GM12878 (cell line): ENCODE data around the gene FUT6. TPM values are rescaled to one million over a fixed set of nuclear protein-coding genes. Genes with fewer than 3 reads are reported as not detected.

ENCODE experiments used
- ATAC-seq: fragments of 200-7000 bp; cut with Tn5 transposase; 3 replicates; pipeline ENCODE4 v1.9.1; 2020; ENCODE audit warnings: mild to moderate bottlenecking, moderate library complexity
- BruUV-seq: library from RNA; stranded (reverse); fragments of 400-500 nt; replicated peaks from 2 replicates; lab custom pipeline; 2021; lab: Mats Ljungman, UMichigan
- CTCF ChIA-PET: fragments of 300-600 bp; sonication (Branson Sonifier 250); formaldehyde crosslinking; extraction: SDS; loops from one replicate; lab custom pipeline; 2021; ENCODE audit warnings: inconsistent platforms; lab: Yijun Ruan, JAX
- POLR2A ChIA-PET: fragments of 350-600 bp; formaldehyde crosslinking; extraction: SDS; loops from one replicate; lab custom pipeline; 2021; ENCODE audit warnings: inconsistent platforms; lab: Charles Lee
- RAD21 ChIA-PET: fragments of 300-600 bp; sonication (Branson Sonifier 250); formaldehyde crosslinking; loops from one replicate; lab custom pipeline; 2023; ENCODE audit warnings: antibody characterized with exemption; ENCODE audit not compliant: unreplicated experiment; lab: Charles Lee
- SMC1A ChIA-PET: fragments of 300-600 bp; sonication (Branson Sonifier 250); formaldehyde crosslinking; loops from one replicate; lab custom pipeline; 2023; ENCODE audit not compliant: unreplicated experiment, uncharacterized antibody; lab: Charles Lee
- DNase-seq: peaks from one replicate; pipeline ENCODE4 v3.0.0-alpha.2; 2011; ENCODE audit warnings: low read depth, low spot score
- FAIRE-seq: peaks from 3 replicates; lab custom pipeline; 2011; peaks lifted over from hg19 to GRCh38; lab: Jason Lieb, UNC
- H2AFZ ChIP-seq: 2 replicates; pipeline ENCODE4 v1.6.0; 2011; ENCODE audit warnings: low read depth, low read length, control low read depth; ENCODE audit not compliant: control insufficient read depth
- H3K27ac ChIP-seq: 2 replicates; pipeline ENCODE4 v1.5.1; 2011; ENCODE audit warnings: control low read depth; ENCODE audit not compliant: control insufficient read depth, insufficient read depth
- H3K27me3 ChIP-seq, 2 experiments: replicated peaks in 1 of 2; 2 replicates each; pipeline versions ENCODE4 v1.6.0 to v1.6.1; 2011; ENCODE audit warnings: low read length in 1 of 2; ENCODE audit not compliant: control insufficient read depth in 2 of 2, insufficient read depth in 2 of 2
- H3K36me3 ChIP-seq, 2 experiments: 2 replicates each; pipeline ENCODE4 v1.5.1; 2011; ENCODE audit warnings: low read length in 1 of 2; ENCODE audit not compliant: control insufficient read depth in 2 of 2, insufficient read depth in 2 of 2
- H3K4me1 ChIP-seq: 2 replicates; pipeline ENCODE4 v1.6.1; 2011; ENCODE audit warnings: mild to moderate bottlenecking, low read length, moderate library complexity, mixed read lengths; ENCODE audit not compliant: control insufficient read depth, insufficient read depth
- H3K4me2 ChIP-seq: 2 replicates; pipeline ENCODE4 v1.6.0; 2011; ENCODE audit warnings: control low read depth; ENCODE audit not compliant: control insufficient read depth, insufficient read depth
- H3K4me3 ChIP-seq: fragments of 200-600 bp; sonication (generic); 2 replicates; pipeline ENCODE4 v1.5.1; 2016
- H3K79me2 ChIP-seq: 2 replicates; pipeline ENCODE4 v1.6.0; 2011; ENCODE audit warnings: low read length; ENCODE audit not compliant: control insufficient read depth, insufficient read depth
- H3K9ac ChIP-seq: 2 replicates; pipeline ENCODE4 v1.8.0; 2011; ENCODE audit warnings: low read length, control low read depth, mixed read lengths; ENCODE audit not compliant: control insufficient read depth, insufficient read depth
- H3K9me3 ChIP-seq: replicated peaks from 3 replicates; pipeline ENCODE4 v1.5.1; 2011; ENCODE audit warnings: mild to moderate bottlenecking, low read length; ENCODE audit not compliant: control insufficient read depth, insufficient read depth
- H4K20me1 ChIP-seq: 2 replicates; pipeline ENCODE4 v1.6.0; 2011; ENCODE audit not compliant: control insufficient read depth, insufficient read depth
- ATF7 ChIP-seq: fragments of 450-650 bp; IDR thresholded peaks from 2 replicates; pipeline ENCODE4 v1.6.1; 2016; ENCODE audit warnings: low read depth, mild to moderate bottlenecking
- CHD2 ChIP-seq: IDR thresholded peaks from 2 replicates; pipeline ENCODE4 v1.6.1; 2011; ENCODE audit warnings: low read depth, low read length, improper control_type of control experiment, borderline replicate concordance
- E4F1 ChIP-seq: fragments of 450-650 bp; IDR thresholded peaks from 2 replicates; pipeline ENCODE4 v1.6.1; 2018; ENCODE audit warnings: borderline replicate concordance, mild to moderate bottlenecking; ENCODE audit not compliant: partially characterized antibody
- EGR1 ChIP-seq, 2 experiments: IDR thresholded peaks; 1 replicate in 1 of 2; 2 replicates in 1 of 2; pipeline ENCODE4 v1.6.1; 2011 to 2012; ENCODE audit warnings: low read depth in 2 of 2, low read length in 2 of 2, borderline replicate concordance in 1 of 2, mild to moderate bottlenecking in 1 of 2, moderate library complexity in 1 of 2
- GATAD2B ChIP-seq: fragments of 450-650 bp; conservative IDR thresholded peaks from 2 replicates; pipeline ENCODE4 v1.6.1; 2017; ENCODE audit warnings: low read depth, mild to moderate bottlenecking, moderate library complexity
- HDAC6 ChIP-seq: fragments of 200-600 bp; sonication (generic); IDR thresholded peaks from one replicate; pipeline ENCODE4 v1.8.0; 2017; ENCODE audit warnings: antibody characterized with exemption; ENCODE audit not compliant: unreplicated experiment
- KAT2A ChIP-seq: conservative IDR thresholded peaks from 2 replicates; pipeline ENCODE4 v1.6.1; 2011; ENCODE audit warnings: low read depth, low read length; ENCODE audit not compliant: control insufficient read depth
- MEF2B ChIP-seq: fragments of 450-650 bp; IDR thresholded peaks from 2 replicates; pipeline ENCODE4 v1.6.1; 2018; ENCODE audit warnings: mild to moderate bottlenecking, moderate library complexity; ENCODE audit not compliant: partially characterized antibody, poor library complexity, severe bottlenecking
- NR2C1 ChIP-seq: fragments of 450-650 bp; IDR thresholded peaks from 2 replicates; pipeline ENCODE4 v1.6.1; 2017; ENCODE audit warnings: antibody characterized with exemption, mild to moderate bottlenecking, moderate library complexity
- YY1 ChIP-seq: IDR thresholded peaks from 2 replicates; pipeline ENCODE4 v1.6.1; 2011; ENCODE audit warnings: low read depth, mild to moderate bottlenecking, low read length
- ZNF274 ChIP-seq: IDR thresholded peaks from one replicate; pipeline ENCODE4 v1.8.0; 2011; ENCODE audit not compliant: insufficient read length, insufficient read depth
- ZZZ3 ChIP-seq: IDR thresholded peaks from 2 replicates; pipeline ENCODE4 v1.6.1; 2011; ENCODE audit warnings: low read depth; ENCODE audit not compliant: control insufficient read depth, insufficient read length
- WGBS: methylation state at CpG from one replicate; pipeline ENCODE4 v1.1.6; 2016; ENCODE audit warnings: low lambda C conversion rate; ENCODE audit not compliant: insufficient replicate concordance, insufficient coverage; ENCODE audit errors: missing lambda C conversion rate; 5-methylcytosine and 5-hydroxymethylcytosine counted together
- in situ Hi-C: fragments of 300-500 bp; cut with MboI; formaldehyde crosslinking; loops from 9 replicates; pipeline ENCODE4 v1.14.3; 2018; ENCODE audit warnings: mixed read lengths
- intact Hi-C: fragments of 100-400 bp; cut with micrococcal nuclease; formaldehyde crosslinking; loops from one replicate; pipeline ENCODE4 v1.14.2; 2022; ENCODE audit not compliant: unreplicated experiment
- polyA plus RNA-seq, 11 experiments: library from polyadenylated mRNA; depleted of rRNA in 4 of 11; unstranded in 6 of 11; stranded (reverse) in 5 of 11; fragments of >200 nt; fragmentation: Nextera tagmentation in 4 of 11; fragmentation: Illumina TruSeq in 1 of 11; extraction: Ambion mirVana in 4 of 11; extraction: Trizol in 1 of 11; gene quantifications; 1 replicate in 1 of 11; 2 replicates in 10 of 11; pipeline versions ENCODE4 v1.2.1 to v1.2.3, GENCODE V29; 2011 to 2016; ENCODE audit warnings: inconsistent platforms in 2 of 11, missing spikeins in 2 of 11, low read depth in 1 of 11
- total RNA-seq, 4 experiments: library from RNA; depleted of rRNA in 3 of 4; stranded (reverse); fragments of >200 nt in 3 of 4; fragmentation: Illumina TruSeq in 1 of 4; extraction: Trizol in 1 of 4; gene quantifications; 2 replicates each; pipeline versions ENCODE4 v1.2.1 to v1.2.3, GENCODE V29; 2013 to 2021
- TF ChIP-seq, protein P1 (sequence below): fragments of 150-350 bp; IDR thresholded peaks from 2 replicates; pipeline ENCODE4 v1.6.1; 2016; ENCODE audit warnings: low read depth, low read length

FUT6 gene
- total and polyA plus RNA-seq, 10 of the 15 experiments (the other 5 are each of a cell fraction or from before 2014, with no cell fraction given), result not detected

DNA sequence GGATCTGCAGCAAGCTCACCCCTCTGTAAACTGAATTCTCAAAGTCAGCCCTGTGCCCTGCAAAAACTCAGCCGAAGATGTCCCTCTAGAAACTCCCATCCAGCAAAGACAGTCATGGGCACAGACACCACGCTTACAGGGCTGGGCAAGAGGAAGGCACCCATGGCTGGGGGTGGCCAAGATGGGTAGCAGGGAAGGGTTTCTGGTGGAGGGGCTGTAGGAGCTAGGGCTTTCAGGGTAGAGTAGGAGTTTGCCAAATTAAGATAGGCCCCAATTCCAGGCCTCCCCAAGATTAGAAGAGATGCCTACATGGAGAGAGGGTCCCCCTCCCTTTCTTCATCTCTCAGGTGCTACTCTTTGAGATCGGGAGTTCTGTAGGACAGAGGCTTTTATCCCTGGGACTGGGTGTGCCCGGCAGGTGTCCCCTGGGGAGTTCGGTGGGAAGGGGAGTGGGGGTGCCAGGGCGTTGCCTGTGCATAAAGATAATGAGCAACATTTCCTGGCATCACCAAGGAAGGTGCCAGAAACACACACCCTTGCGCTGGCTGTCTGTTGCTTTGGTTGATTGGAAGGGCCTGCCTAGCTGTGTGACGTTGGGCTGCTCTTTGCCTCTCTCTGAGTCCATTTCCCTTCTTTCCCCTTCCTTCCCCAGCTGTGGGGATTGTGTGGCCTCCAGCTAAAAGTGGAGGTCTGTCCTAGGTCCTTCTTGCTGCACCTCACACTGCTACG lies 25.2 kb downstream of the FUT6 start (continued):
- TF ChIP-seq, protein P1, sequence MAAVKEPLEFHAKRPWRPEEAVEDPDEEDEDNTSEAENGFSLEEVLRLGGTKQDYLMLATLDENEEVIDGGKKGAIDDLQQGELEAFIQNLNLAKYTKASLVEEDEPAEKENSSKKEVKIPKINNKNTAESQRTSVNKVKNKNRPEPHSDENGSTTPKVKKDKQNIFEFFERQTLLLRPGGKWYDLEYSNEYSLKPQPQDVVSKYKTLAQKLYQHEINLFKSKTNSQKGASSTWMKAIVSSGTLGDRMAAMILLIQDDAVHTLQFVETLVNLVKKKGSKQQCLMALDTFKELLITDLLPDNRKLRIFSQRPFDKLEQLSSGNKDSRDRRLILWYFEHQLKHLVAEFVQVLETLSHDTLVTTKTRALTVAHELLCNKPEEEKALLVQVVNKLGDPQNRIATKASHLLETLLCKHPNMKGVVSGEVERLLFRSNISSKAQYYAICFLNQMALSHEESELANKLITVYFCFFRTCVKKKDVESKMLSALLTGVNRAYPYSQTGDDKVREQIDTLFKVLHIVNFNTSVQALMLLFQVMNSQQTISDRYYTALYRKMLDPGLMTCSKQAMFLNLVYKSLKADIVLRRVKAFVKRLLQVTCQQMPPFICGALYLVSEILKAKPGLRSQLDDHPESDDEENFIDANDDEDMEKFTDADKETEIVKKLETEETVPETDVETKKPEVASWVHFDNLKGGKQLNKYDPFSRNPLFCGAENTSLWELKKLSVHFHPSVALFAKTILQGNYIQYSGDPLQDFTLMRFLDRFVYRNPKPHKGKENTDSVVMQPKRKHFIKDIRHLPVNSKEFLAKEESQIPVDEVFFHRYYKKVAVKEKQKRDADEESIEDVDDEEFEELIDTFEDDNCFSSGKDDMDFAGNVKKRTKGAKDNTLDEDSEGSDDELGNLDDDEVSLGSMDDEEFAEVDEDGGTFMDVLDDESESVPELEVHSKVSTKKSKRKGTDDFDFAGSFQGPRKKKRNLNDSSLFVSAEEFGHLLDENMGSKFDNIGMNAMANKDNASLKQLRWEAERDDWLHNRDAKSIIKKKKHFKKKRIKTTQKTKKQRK, result no peak
- no peak for TF ChIP-seq GATAD2B

DNA sequence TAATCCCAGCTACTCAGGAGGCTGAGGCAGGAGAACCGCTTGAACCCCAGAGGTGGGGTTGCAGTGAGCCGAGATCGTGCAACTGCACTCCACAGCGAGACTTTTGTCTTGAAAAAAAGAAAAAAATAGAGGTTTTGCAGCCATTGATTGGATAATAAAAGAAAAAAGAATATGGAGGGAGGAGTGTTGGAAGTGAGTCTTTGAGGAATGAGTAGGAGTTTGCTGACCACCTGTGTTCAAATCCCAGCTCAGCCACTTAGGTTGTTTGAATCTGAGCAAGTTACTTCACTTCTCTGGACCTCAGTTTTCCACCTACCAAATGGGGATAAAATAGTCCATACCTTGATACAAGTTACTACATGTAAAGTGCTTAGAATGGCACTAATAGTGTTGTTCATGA lies 28.4 kb downstream of the FUT6 start:
- no peak overlapping the region for H3K27ac ChIP-seq
- H3K9me3 ChIP-seq, result no peaks in the 10 kb centered on the region
- H3K36me3 ChIP-seq, result no peaks in the 10 kb centered on the region
- 66% methylated on average over 4 of the region's 4 CpGs for WGBS
- no peak overlapping the region for H3K4me2 ChIP-seq
- H3K27me3 ChIP-seq, result no peaks in the 10 kb centered on the region; a peak in 1 of 4 replicates
- ChIA-PET POLR2A (no interaction called here), CTCF (no interaction called here), RAD21 (no interaction called here), SMC1A (no interaction called here)
- ATAC-seq (no peak), DNase-seq (no peak), FAIRE-seq (no peak)
- H2AFZ ChIP-seq, result no peak overlapping the region
- H4K20me1 ChIP-seq, result no peaks in the 10 kb centered on the region
- in situ Hi-C loops (no loop called here), intact Hi-C loops (no loop called here)
- H3K9ac ChIP-seq, result no peak overlapping the region
- H3K4me3 ChIP-seq, result no peak overlapping the region
- H3K4me1 ChIP-seq, result no peaks in the 10 kb centered on the region
- H3K79me2 ChIP-seq, result no peaks in the 10 kb centered on the region
- BruUV-seq, result no TSS peak
- TF ChIP-seq CHD2, result no peak
- TF ChIP-seq KAT2A, result no peak
- TF ChIP-seq EGR1 (IDR thresholded peaks at IDR 0.05; ENCODE audit: borderline replicate concordance in 1 of 2, low read depth in 2 of 2, low read length in 2 of 2), result no peak
- TF ChIP-seq YY1, result no peak
- TF ChIP-seq ZNF274, result no peak
- TF ChIP-seq HDAC6, result no peak
- no peak for TF ChIP-seq E4F1
- TF ChIP-seq MEF2B, result no peak
- TF ChIP-seq ZZZ3, result no peak
- TF ChIP-seq ATF7, result no peak
- no peak for TF ChIP-seq NR2C1
